HepG2 (cell line): ENCODE measurements around the gene KCTD1.

ENCODE experiments used
- ATF7 ChIP-seq, 2 experiments: fragments of 450-650 bp in 1 of 2; sonication (generic) in 1 of 2; formaldehyde crosslinking in 1 of 2; IDR thresholded peaks; 2 replicates each; pipeline versions ENCODE4 v1.4.0 to v1.6.1; 2016 to 2020; ENCODE audit warnings: antibody characterized with exemption in 1 of 2, mild to moderate bottlenecking in 1 of 2, missing genetic modification reagents in 1 of 2
- EZH2 ChIP-seq: conservative IDR thresholded peaks from 2 replicates; pipeline ENCODE4 v1.6.1; 2012; ENCODE audit warnings: mild to moderate bottlenecking, low read depth, low read length, moderate library complexity
- MED1 ChIP-seq: sonication (generic); formaldehyde crosslinking; IDR thresholded peaks from 2 replicates; pipeline ENCODE4 v1.4.0; 2020; ENCODE audit warnings: missing genetic modification reagents
- PAWR ChIP-seq: sonication (generic); formaldehyde crosslinking; IDR thresholded peaks from 2 replicates; pipeline ENCODE4 v1.4.0; 2020; ENCODE audit warnings: missing genetic modification reagents, mild to moderate bottlenecking, borderline replicate concordance
- TF ChIP-seq, protein P1 (sequence below): sonication (generic); formaldehyde crosslinking; IDR thresholded peaks from 2 replicates; pipeline ENCODE4 v1.5.0; 2020; ENCODE audit warnings: mild to moderate bottlenecking, missing genetic modification reagents, moderate library complexity

DNA sequence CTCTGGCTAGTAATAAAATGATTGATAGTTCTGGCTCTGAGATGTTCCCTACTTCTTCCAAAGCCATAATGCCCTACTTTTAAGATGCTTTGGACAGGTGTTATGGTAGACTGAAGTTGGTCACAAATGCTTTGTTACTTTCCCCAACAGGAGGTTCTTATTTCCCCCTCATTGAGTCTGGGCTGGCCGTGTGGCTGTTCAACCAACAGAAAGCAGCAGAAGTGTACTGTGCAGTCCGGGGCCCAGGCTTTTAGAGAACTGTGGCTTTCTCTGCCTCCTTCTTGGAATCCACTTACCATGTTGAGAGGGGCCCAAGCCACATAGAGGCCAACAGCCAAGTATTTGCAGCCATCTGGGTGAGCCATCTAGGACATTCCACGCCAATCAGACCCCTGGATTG is 94.2 kb downstream of the KCTD1 start:
- TF ChIP-seq ATF7 (IDR thresholded peaks at IDR 0.05) (no peak), ATF7 (CRISPR knock-in tag; IDR thresholded peaks at IDR 0.05) (no peak), PAWR (CRISPR knock-in tag) (no peak), MED1 (CRISPR knock-in tag) (no peak), EZH2 (no peak)
- TF ChIP-seq, protein P1, sequence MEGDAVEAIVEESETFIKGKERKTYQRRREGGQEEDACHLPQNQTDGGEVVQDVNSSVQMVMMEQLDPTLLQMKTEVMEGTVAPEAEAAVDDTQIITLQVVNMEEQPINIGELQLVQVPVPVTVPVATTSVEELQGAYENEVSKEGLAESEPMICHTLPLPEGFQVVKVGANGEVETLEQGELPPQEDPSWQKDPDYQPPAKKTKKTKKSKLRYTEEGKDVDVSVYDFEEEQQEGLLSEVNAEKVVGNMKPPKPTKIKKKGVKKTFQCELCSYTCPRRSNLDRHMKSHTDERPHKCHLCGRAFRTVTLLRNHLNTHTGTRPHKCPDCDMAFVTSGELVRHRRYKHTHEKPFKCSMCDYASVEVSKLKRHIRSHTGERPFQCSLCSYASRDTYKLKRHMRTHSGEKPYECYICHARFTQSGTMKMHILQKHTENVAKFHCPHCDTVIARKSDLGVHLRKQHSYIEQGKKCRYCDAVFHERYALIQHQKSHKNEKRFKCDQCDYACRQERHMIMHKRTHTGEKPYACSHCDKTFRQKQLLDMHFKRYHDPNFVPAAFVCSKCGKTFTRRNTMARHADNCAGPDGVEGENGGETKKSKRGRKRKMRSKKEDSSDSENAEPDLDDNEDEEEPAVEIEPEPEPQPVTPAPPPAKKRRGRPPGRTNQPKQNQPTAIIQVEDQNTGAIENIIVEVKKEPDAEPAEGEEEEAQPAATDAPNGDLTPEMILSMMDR (CRISPR knock-in tag) = no peak
